H9 (cell line): ENCODE data around the gene ZC3HAV1L. TPM values are rescaled to one million over a fixed set of nuclear protein-coding genes. Genes with fewer than 3 reads are reported as not detected.

Experiments used
- DNase-seq: peaks from one replicate; pipeline ENCODE4 v3.0.0-alpha.2; 2017
- H2AFZ ChIP-seq: one replicate; pipeline ENCODE4 v1.6.1; 2013; ENCODE audit warnings: mild to moderate bottlenecking, low read length, control low read depth, moderate library complexity
- H2AK5ac ChIP-seq: 2 replicates; pipeline ENCODE4 v1.6.1; 2013; ENCODE audit warnings: low read length, control low read depth, mixed read lengths; ENCODE audit not compliant: insufficient read length
- H2BK120ac ChIP-seq: one replicate; pipeline ENCODE4 v1.6.1; 2013; ENCODE audit warnings: low read depth, mild to moderate bottlenecking, low read length, control low read depth, inconsistent platforms; ENCODE audit not compliant: poor library complexity, severe bottlenecking
- H2BK12ac ChIP-seq: 2 replicates; pipeline ENCODE4 v1.6.1; 2013; ENCODE audit warnings: low read length, control low read depth, mixed read lengths, low read depth; ENCODE audit not compliant: insufficient read length
- H2BK15ac ChIP-seq: 2 replicates; pipeline ENCODE4 v1.6.1; 2013; ENCODE audit warnings: low read depth, low read length, control low read depth
- H2BK20ac ChIP-seq: one replicate; pipeline ENCODE4 v1.6.1; 2013; ENCODE audit warnings: low read depth, mild to moderate bottlenecking, low read length, control low read depth, inconsistent platforms; ENCODE audit not compliant: poor library complexity, severe bottlenecking
- H2BK5ac ChIP-seq: 2 replicates; pipeline ENCODE4 v1.6.1; 2013; ENCODE audit warnings: low read length, control low read depth, mixed read lengths; ENCODE audit not compliant: insufficient read length
- H3K14ac ChIP-seq: 2 replicates; pipeline ENCODE4 v1.6.1; 2013; ENCODE audit warnings: low read length, control low read depth; ENCODE audit not compliant: insufficient read depth
- H3K18ac ChIP-seq: 2 replicates; pipeline ENCODE4 v1.6.1; 2013; ENCODE audit warnings: low read depth, mild to moderate bottlenecking, mixed read lengths, low read length, control low read depth; ENCODE audit not compliant: insufficient read length
- H3K23ac ChIP-seq: 2 replicates; pipeline ENCODE4 v1.6.1; 2013; ENCODE audit warnings: low read length, control low read depth, mixed read lengths, low read depth; ENCODE audit not compliant: insufficient read length
- H3K23me2 ChIP-seq: 2 replicates; pipeline ENCODE4 v1.6.1; 2013; ENCODE audit warnings: low read depth, mild to moderate bottlenecking, mixed read lengths, low read length, control low read depth; ENCODE audit not compliant: insufficient read length, poor library complexity, severe bottlenecking
- H3K27ac ChIP-seq: 2 replicates; pipeline ENCODE4 v1.5.1; 2013; ENCODE audit warnings: low read length, control low read depth, mixed read lengths, low read depth; ENCODE audit not compliant: insufficient read length
- H3K27me3 ChIP-seq: 2 replicates; pipeline ENCODE4 v1.6.1; 2013; ENCODE audit warnings: low read length, control low read depth, inconsistent platforms; ENCODE audit not compliant: insufficient read depth
- H3K4ac ChIP-seq: 2 replicates; pipeline ENCODE4 v1.6.1; 2013; ENCODE audit warnings: low read depth, mild to moderate bottlenecking, control low read depth, inconsistent platforms, low read length, moderate library complexity
- H3K4me1 ChIP-seq: 2 replicates; pipeline ENCODE4 v1.6.1; 2013; ENCODE audit warnings: low read length, control low read depth, inconsistent platforms; ENCODE audit not compliant: insufficient read depth
- H3K4me2 ChIP-seq: 2 replicates; pipeline ENCODE4 v1.6.1; 2013; ENCODE audit warnings: low read length, control low read depth, mixed read lengths; ENCODE audit not compliant: insufficient read length, insufficient read depth
- H3K56ac ChIP-seq: 2 replicates; pipeline ENCODE4 v1.6.1; 2013; ENCODE audit warnings: low read depth, mild to moderate bottlenecking, mixed read lengths, low read length, control low read depth; ENCODE audit not compliant: insufficient read length
- H3K79me1 ChIP-seq: 2 replicates; pipeline ENCODE4 v1.6.1; 2013; ENCODE audit warnings: low read depth, mild to moderate bottlenecking, moderate library complexity, low read length, control low read depth, inconsistent platforms; ENCODE audit not compliant: insufficient read depth, poor library complexity, severe bottlenecking
- H3K79me2 ChIP-seq: 2 replicates; pipeline ENCODE4 v1.6.1; 2013; ENCODE audit warnings: low read length, control low read depth, inconsistent platforms; ENCODE audit not compliant: insufficient read depth
- H3K9ac ChIP-seq: 2 replicates; pipeline ENCODE4 v1.6.1; 2013; ENCODE audit warnings: low read length, control low read depth, mixed read lengths; ENCODE audit not compliant: insufficient read length; ENCODE audit errors: extremely low read depth
- H3K9me3 ChIP-seq: one replicate; pipeline ENCODE4 v1.6.1; 2013; ENCODE audit warnings: low read depth, low read length, inconsistent platforms; ENCODE audit not compliant: control insufficient read depth
- H3T11ph ChIP-seq: one replicate; pipeline ENCODE4 v1.6.1; 2013; ENCODE audit warnings: mild to moderate bottlenecking, low read length, control low read depth, inconsistent platforms
- H4K20me1 ChIP-seq: one replicate; pipeline ENCODE4 v1.6.1; 2013; ENCODE audit not compliant: control insufficient read depth, insufficient read length, insufficient read depth
- H4K5ac ChIP-seq: 2 replicates; pipeline ENCODE4 v1.6.1; 2013; ENCODE audit warnings: low read depth, mild to moderate bottlenecking, mixed read lengths, low read length, control low read depth; ENCODE audit not compliant: insufficient read length
- H4K8ac ChIP-seq: replicated peaks from 2 replicates; pipeline ENCODE4 v1.6.1; 2013; ENCODE audit warnings: low read length, control low read depth, mixed read lengths, low read depth; ENCODE audit not compliant: insufficient read length
- H4K91ac ChIP-seq: 2 replicates; pipeline ENCODE4 v1.6.1; 2013; ENCODE audit warnings: low read depth, mild to moderate bottlenecking, moderate library complexity, mixed read lengths, low read length, control low read depth; ENCODE audit not compliant: insufficient read length
- H3K27ac Mint-ChIP-seq, 3 experiments: 2 replicates in 2 of 3; 3 replicates in 1 of 3; pipeline ENCODE4 v1.8.0; 2020 to 2021; ENCODE audit warnings: mixed read lengths in 3 of 3, mild to moderate bottlenecking in 1 of 3, moderate library complexity in 1 of 3
- H3K27me3 Mint-ChIP-seq: 2 replicates; pipeline ENCODE4 v1.8.0; 2021; ENCODE audit warnings: low read depth, mild to moderate bottlenecking, moderate library complexity, mixed read lengths
- H3K36me3 Mint-ChIP-seq, 3 experiments: 2 replicates in 2 of 3; 3 replicates in 1 of 3; pipeline ENCODE4 v1.8.0; 2020 to 2021; ENCODE audit warnings: low read depth in 3 of 3, mixed read lengths in 3 of 3; ENCODE audit not compliant: insufficient read depth in 1 of 3
- H3K4me1 Mint-ChIP-seq, 2 experiments: 2 replicates each; pipeline ENCODE4 v1.8.0; 2020; ENCODE audit warnings: mixed read lengths in 2 of 2
- H3K4me3 Mint-ChIP-seq, 2 experiments: 2 replicates in 1 of 2; 3 replicates in 1 of 2; pipeline ENCODE4 v1.8.0; 2020 to 2021; ENCODE audit warnings: mild to moderate bottlenecking in 2 of 2, mixed read lengths in 2 of 2, moderate library complexity in 1 of 2
- H3K9me3 Mint-ChIP-seq, 2 experiments: 2 replicates in 1 of 2; 3 replicates in 1 of 2; pipeline ENCODE4 v1.8.0; 2020; ENCODE audit warnings: mild to moderate bottlenecking in 2 of 2, mixed read lengths in 2 of 2, moderate library complexity in 1 of 2
- WGBS: extraction: QIAGEN DNeasy Blood & Tissue Kit; methylation state at CpG from one replicate; pipeline ENCODE4 v1.1.7; 2013; ENCODE audit warnings: missing lambda C conversion rate, low lambda C conversion rate, mixed read lengths; ENCODE audit not compliant: insufficient read length; ENCODE audit errors: extremely low coverage; 5-methylcytosine and 5-hydroxymethylcytosine counted together
- total RNA-seq: library from RNA; stranded (reverse); gene quantifications from 2 replicates; pipeline ENCODE4 v1.2.1, GENCODE V29; 2021
- TF ChIP-seq, protein P1 (sequence below): fragments of 200-600 bp; sonication (generic); conservative IDR thresholded peaks from 3 replicates; pipeline ENCODE4 v1.8.0; 2021; ENCODE audit warnings: antibody characterized with exemption, mild to moderate bottlenecking

Gene ZC3HAV1L
- total RNA-seq, 1 experiment from 2014 or later: not detected

DNA sequence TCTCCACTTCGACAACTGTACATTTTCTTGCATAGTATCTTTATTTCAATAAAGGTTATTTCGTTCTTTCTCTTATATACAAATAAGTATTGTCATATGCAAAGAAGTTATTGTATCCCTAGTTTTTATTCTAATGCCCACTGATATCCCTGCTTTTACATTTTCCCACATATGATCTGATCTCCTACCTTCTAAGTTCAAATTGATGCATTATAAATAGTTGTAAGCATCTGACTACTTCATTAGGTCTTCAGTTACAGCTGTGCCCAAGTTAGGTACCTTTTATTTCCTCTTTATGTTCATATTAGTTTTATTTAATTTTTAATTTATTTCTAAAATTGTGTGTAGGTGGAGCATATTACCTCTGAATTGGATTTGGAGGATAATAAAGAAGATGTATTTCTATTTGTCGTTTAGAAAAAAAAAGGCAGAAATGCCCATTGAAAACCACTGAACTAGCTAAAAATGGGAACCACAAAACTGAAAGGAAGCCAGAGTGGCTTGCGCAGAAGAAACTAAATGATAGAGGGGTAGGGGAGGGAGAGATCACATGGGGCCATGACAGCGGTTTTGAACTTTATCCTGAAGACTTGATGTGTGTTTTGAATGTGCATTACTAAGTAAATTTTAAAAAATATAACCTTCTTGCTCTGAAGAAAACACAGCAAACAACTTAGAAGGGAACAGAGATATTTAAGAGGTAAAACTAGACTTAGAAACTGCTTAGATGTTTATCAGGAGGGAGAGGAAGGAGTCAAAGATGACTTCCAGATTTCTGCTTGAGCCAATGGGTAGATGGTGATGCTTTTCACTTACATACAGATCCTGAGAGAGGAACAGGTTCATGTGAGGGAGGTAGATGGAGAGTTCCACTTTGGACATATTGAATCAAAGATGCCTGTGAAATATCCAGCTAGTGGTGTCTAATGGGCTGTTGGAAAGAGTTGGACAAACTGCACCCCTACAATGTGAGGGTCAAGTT, 9.3 kb upstream of the ZC3HAV1L start:
- Histone ChIP-seq H2AK5ac (no peak overlapping the region), H2BK15ac (no peak overlapping the region), H3K18ac (no peak overlapping the region), H2BK5ac (no peak overlapping the region), H3K23ac (no peak overlapping the region), H4K91ac (no peak overlapping the region), H3K23me2 (no peaks in the 10 kb centered on the region), H3K4me2 (no peak overlapping the region), H4K20me1 (no peaks in the 10 kb centered on the region), H3K27me3 (no peaks in the 10 kb centered on the region), H3K4ac (no peak overlapping the region), H3K14ac (no peak overlapping the region), H2AFZ (no peak overlapping the region), H3K9me3 (no peaks in the 10 kb centered on the region), H2BK20ac (no peak overlapping the region), H3K4me1 (no peaks in the 10 kb centered on the region; the same call in 1 of the 2 replicates), H3K9ac (no peak overlapping the region), H2BK12ac (no peak overlapping the region), H3T11ph (no peak overlapping the region), H4K5ac (no peak overlapping the region), H3K56ac (no peak overlapping the region), H3K79me1 (no peaks in the 10 kb centered on the region), H3K79me2 (no peaks in the 10 kb centered on the region), H2BK120ac (no peak overlapping the region), H4K8ac (no peak overlapping the region), H3K27ac (no peak overlapping the region)
- H3K27me3 Mint-ChIP-seq: peaks cover 2% of the 10 kb centered on the region; the same call in 1 of the 2 replicates
- H3K4me1 Mint-ChIP-seq: peaks cover 0 to 3% of the 10 kb centered on the region in 2 experiments; a peak in 2 of 4 replicates
- no peak overlapping the region for H3K4me3 Mint-ChIP-seq
- H3K9me3 Mint-ChIP-seq: no peaks in the 10 kb centered on the region
- no peak for DNase-seq
- WGBS: no CpG with 5 or more reads among the region's 5 CpGs
- TF ChIP-seq, protein P1, sequence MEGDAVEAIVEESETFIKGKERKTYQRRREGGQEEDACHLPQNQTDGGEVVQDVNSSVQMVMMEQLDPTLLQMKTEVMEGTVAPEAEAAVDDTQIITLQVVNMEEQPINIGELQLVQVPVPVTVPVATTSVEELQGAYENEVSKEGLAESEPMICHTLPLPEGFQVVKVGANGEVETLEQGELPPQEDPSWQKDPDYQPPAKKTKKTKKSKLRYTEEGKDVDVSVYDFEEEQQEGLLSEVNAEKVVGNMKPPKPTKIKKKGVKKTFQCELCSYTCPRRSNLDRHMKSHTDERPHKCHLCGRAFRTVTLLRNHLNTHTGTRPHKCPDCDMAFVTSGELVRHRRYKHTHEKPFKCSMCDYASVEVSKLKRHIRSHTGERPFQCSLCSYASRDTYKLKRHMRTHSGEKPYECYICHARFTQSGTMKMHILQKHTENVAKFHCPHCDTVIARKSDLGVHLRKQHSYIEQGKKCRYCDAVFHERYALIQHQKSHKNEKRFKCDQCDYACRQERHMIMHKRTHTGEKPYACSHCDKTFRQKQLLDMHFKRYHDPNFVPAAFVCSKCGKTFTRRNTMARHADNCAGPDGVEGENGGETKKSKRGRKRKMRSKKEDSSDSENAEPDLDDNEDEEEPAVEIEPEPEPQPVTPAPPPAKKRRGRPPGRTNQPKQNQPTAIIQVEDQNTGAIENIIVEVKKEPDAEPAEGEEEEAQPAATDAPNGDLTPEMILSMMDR: no peak
- no peak overlapping the region for H3K27ac Mint-ChIP-seq
- H3K36me3 Mint-ChIP-seq: peaks cover 2 to 28% (median 4%) of the 10 kb centered on the region in 3 experiments; a peak in 5 of 7 replicates
